Loucy (cell line): ENCODE data around the gene ERCC6L2.

Experiments
- EZH2phosphoT487 ChIP-seq: fragments of 200-600 bp; IDR thresholded peaks from 2 replicates; pipeline ENCODE4 v1.6.1; 2018; ENCODE audit warnings: antibody characterized with exemption, mild to moderate bottlenecking, moderate library complexity, borderline replicate concordance
- TF ChIP-seq, protein P1 (sequence below): fragments of 200-600 bp; sonication (generic); conservative IDR thresholded peaks from 2 replicates; pipeline ENCODE4 v1.5.1; 2014; ENCODE audit warnings: mild to moderate bottlenecking, antibody characterized with exemption, low read length

- TF ChIP-seq, protein P1, sequence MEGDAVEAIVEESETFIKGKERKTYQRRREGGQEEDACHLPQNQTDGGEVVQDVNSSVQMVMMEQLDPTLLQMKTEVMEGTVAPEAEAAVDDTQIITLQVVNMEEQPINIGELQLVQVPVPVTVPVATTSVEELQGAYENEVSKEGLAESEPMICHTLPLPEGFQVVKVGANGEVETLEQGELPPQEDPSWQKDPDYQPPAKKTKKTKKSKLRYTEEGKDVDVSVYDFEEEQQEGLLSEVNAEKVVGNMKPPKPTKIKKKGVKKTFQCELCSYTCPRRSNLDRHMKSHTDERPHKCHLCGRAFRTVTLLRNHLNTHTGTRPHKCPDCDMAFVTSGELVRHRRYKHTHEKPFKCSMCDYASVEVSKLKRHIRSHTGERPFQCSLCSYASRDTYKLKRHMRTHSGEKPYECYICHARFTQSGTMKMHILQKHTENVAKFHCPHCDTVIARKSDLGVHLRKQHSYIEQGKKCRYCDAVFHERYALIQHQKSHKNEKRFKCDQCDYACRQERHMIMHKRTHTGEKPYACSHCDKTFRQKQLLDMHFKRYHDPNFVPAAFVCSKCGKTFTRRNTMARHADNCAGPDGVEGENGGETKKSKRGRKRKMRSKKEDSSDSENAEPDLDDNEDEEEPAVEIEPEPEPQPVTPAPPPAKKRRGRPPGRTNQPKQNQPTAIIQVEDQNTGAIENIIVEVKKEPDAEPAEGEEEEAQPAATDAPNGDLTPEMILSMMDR = no peak
- no peak for TF ChIP-seq EZH2phosphoT487
Observed at GRCh38 chr9:95991326-95991725, 115.8 kb downstream of the ERCC6L2 start.
